Measurements from ENCODE around the gene TPT1.

DNA sequence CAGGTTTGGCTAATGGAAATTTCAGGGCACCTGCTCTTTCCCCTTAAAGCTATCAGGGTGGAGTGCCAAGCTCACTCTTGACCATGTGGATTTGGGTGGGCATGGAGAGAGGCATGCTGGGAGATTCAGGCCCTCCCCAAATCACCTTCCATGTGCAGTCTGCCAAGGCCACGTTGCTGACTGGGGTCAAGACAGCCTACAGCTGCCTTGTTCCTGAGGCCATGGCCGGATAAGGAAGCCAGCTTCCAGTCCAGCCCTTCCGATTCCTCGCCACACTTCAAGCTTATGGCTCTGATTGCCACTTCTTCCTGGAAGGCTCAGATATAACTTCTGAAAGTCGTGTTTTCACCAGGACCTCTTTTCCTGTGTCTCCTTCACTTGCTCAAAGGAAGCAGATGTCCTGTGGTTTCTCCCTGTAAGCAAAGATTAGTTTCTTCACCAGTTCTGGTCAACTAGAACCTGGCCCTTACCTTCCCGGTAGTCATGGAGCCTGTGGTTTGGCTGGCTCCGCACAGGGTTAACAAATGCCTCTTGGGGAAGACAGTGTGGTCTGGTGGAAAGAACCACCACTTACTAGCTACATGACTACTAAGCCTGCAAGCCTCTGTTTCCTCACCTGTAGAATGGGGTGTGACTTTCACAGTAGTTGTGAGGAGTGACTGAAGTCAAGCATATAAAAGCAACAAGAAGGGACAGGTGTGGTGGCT is 16.1 kb upstream of the TPT1 start:
- TF ChIP-seq SUZ12 (IDR thresholded peaks at IDR 0.05; ENCODE audit: extremely low read depth, insufficient read depth, insufficient read length) (no peak), ZNF274 (IDR thresholded peaks at IDR 0.05; ENCODE audit: low read depth, low read length) (no peak), YY1 (IDR thresholded peaks at IDR 0.05; ENCODE audit: insufficient read depth, insufficient read length) (no peak)

Measured in NT2/D1 (cell line).